GM13976 (cell line): ENCODE data around the gene TRAK2.

Experiments used
- DNase-seq: peaks from one replicate; pipeline ENCODE4 v3.0.0; 2012; ENCODE audit warnings: low spot score
- CTCF ChIP-seq: IDR thresholded peaks from 2 replicates; pipeline ENCODE4 v1.5.1; 2012; ENCODE audit warnings: borderline replicate concordance, mild to moderate bottlenecking; ENCODE audit not compliant: insufficient read depth; ENCODE audit errors: extremely low read depth, missing control alignments, control extremely low read depth
- in situ Hi-C: fragments of 300-500 bp; cut with MboI; formaldehyde crosslinking; loops from one replicate; pipeline ENCODE4 v1.12.0; 2022; ENCODE audit warnings: low sequenced_read_pairs, mixed read lengths, inconsistent platforms; ENCODE audit not compliant: unreplicated experiment

The TRAK2 gene

DNA sequence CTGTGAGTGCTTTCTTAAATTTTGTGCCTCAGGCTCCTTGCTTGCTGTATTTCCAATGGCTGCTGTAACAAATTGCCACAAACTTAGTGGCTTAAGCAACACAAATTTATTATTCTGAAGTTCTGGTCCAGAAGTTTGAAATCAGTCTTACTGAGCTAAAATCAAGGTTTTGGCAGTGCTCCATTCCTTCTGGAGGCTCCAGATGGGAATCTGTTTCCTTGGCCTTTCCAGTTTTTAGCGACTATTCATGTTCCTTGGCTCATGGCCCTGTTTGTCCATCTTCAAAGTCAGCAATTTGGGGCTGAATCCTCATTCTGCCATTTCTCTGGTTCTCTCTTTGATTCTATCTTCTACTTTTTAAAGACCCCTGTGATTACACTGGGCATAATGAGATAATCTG lies 32.1 kb upstream of the TRAK2 start:
- TF ChIP-seq CTCF, result no peak
- in situ Hi-C loops, result no loop called here
- DNase-seq, result no peak

- TF ChIP-seq CTCF, result no peak
- no peak for DNase-seq
- in situ Hi-C loops, result no loop called here
Observed at GRCh38 chr2:201482543-201482942, 31.3 kb upstream of the TRAK2 start.

DNA sequence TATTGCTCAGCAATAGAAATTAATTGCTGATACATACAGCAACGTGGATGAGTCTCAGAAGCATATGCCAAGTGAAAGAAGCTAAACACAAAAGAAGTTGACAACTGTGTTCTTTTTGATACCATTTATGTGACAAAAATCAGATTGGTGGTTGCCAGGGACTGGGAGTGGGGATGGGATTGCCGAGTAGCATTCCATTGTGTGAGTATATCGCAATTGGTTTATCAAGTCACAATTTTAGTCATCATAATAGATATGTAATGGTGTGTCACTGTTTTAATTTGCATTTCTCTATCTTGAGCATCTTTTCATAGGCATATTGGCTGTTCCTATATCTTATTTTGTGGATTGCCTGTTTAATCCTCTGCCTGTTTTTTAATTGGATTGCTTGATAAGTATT lies 21.2 kb upstream of the TRAK2 start:
- in situ Hi-C loops, result no loop called here
- no peak for TF ChIP-seq CTCF
- no peak for DNase-seq

DNA sequence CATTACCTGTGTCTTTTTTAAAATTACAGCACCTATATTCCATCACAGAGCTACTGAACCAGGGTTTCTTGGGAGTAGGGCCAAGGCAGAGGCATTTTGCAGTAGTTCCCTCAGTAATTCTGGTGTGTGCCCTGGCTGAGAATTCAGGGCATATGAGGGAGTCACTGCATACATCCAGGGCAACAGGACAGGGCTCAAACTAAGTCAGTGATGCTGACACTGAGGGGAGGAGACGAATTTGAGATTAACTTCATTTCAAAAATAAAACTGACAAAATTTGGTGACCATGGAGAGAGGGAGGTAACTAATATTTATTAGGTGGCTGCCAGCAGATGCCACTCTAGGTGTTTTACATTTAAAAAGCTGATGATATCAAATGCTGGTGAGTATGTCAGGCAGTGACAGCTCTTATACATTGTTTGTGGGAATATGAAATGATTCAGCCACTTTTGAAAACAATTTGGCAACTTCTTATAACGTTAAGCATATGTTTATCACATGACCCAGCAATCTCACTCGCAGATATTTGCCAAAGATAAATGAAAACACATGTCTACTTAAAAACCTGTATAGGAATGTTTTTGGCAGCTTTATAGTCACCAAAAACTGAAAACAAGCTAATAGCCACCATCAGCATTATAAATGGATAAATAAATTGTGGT lies 20.6 kb upstream of the TRAK2 start:
- no peak for TF ChIP-seq CTCF
- in situ Hi-C loops, result no loop called here
- no peak for DNase-seq

- no peak for TF ChIP-seq CTCF
- in situ Hi-C loops, result no loop called here
- no peak for DNase-seq
Observed at GRCh38 chr2:201470821-201471731, 19.8 kb upstream of the TRAK2 start.

DNA sequence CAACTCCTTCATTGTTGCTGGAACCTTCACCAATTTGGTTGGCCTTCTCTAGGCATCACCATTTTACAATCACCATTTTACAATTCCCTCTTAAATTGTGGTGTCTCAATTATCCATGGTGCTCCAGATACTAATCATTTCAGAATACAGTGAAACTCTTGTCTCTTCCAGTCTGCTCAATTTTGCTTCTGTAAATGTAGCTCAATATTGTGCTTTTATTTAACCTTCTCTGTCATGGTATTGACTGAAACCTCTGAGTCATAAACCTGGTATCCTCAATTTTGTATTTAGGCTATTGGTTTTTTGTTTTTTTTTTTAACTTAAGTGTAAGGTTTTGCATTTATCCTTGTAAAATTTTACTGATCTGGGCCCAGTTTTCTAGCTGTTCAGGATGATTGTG lies 16.4 kb upstream of the TRAK2 start:
- in situ Hi-C loops, result no loop called here
- DNase-seq, result no peak
- TF ChIP-seq CTCF, result no peak
